ENCODE measurements around the gene SELL. TPM values are rescaled to one million over a fixed set of nuclear protein-coding genes. Genes with fewer than 3 reads are reported as not detected.
"Not testable (repeated sequence)": the region's sequence is repeated elsewhere in the genome, so short reads cannot be mapped to it uniquely, and the experiment has no call there.

SELL gene
- total RNA-seq, 1 experiment from 2014 or later = not detected

- Histone ChIP-seq H3K4me3 (ENCODE audit: insufficient read depth, low read depth, low read length) (no peak overlapping the region), H3K36me3 (replicated peaks; ENCODE audit: control insufficient read depth, insufficient read depth, low read length) (no peaks in the 10 kb centered on the region), H3K27me3 (ENCODE audit: control insufficient read depth, insufficient read depth, low read length) (no peaks in the 10 kb centered on the region)
- no peak for DNase-seq
These were observed 12.7 kb upstream of the SELL start for GRCh38 chr1:169724168-169724567.

DNA sequence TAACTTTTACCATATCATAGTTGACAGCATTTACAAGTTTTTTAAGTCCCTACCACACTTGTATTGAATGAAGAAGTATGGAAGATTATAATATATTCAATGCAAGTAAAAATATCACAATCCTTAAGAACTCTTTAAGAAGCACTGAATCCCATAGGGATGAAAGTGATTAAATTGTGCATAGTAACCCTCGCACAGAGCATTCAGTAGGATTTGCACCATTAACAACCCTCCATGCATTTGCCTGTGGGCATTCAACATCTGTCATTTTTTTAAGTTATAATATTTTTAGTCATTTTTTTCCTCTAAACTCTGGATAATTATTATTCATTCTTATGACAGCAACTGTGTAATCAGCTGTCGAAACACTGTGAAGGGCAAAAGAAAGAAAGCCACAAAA, 12.3 kb upstream of the SELL start:
- no peak overlapping the region for H3K4me3 ChIP-seq (ENCODE audit: insufficient read depth, low read depth, low read length)
- no peak for DNase-seq
- H3K36me3 ChIP-seq (replicated peaks; ENCODE audit: control insufficient read depth, insufficient read depth, low read length) = no peaks in the 10 kb centered on the region
- H3K27me3 ChIP-seq (ENCODE audit: control insufficient read depth, insufficient read depth, low read length) = no peaks in the 10 kb centered on the region

DNA sequence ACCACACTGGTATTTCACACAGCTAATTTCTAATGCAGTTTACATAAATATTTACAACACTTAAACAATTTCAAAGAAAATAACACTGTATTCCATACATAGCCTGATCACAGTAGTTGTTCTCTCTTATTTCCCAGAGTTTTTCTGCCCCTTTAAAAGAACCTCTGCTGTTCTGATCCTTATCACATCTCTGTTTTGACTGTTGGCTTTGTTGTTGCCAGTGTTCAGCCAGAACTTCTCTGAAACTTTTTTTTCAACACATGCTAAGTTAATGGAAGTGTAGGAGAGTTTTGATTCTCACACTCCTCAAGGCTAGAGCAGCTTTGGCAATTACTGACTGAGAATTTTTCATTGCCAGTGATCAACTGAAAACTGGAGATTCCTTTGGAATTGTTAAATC, 11.4 kb upstream of the SELL start:
- Histone ChIP-seq H3K36me3 (replicated peaks; ENCODE audit: control insufficient read depth, insufficient read depth, low read length) (no peaks in the 10 kb centered on the region), H3K27me3 (ENCODE audit: control insufficient read depth, insufficient read depth, low read length) (no peaks in the 10 kb centered on the region)
- no peak for DNase-seq

GRCh38 chr1:169715100-169715499, 3.7 kb upstream of the SELL start:
- H3K36me3 ChIP-seq (replicated peaks; ENCODE audit: control insufficient read depth, insufficient read depth, low read length); H3K27me3 ChIP-seq (ENCODE audit: control insufficient read depth, insufficient read depth, low read length); H3K4me3 ChIP-seq (ENCODE audit: insufficient read depth, low read depth, low read length); DNase-seq: not testable (repeated sequence)

More for the DNA sequence above, 11.4 kb upstream of the SELL start:
- H3K4me3 ChIP-seq (ENCODE audit: insufficient read depth, low read depth, low read length) = no peak overlapping the region

GRCh38 chr1:169713090-169713489, 1.7 kb upstream of the SELL start:
- H3K27me3 ChIP-seq (ENCODE audit: control insufficient read depth, insufficient read depth, low read length); H3K36me3 ChIP-seq (replicated peaks; ENCODE audit: control insufficient read depth, insufficient read depth, low read length); H3K4me3 ChIP-seq (ENCODE audit: insufficient read depth, low read depth, low read length); DNase-seq: not testable (repeated sequence)

- no peak overlapping the region for H3K4me3 ChIP-seq (ENCODE audit: insufficient read depth, low read depth, low read length)
- H3K36me3 ChIP-seq (replicated peaks; ENCODE audit: control insufficient read depth, insufficient read depth, low read length) = no peaks in the 10 kb centered on the region
- no peak for DNase-seq
- no peaks in the 10 kb centered on the region for H3K27me3 ChIP-seq (ENCODE audit: control insufficient read depth, insufficient read depth, low read length)
These were observed 850 bp upstream of the SELL start for GRCh38 chr1:169712309-169712631.

DNA sequence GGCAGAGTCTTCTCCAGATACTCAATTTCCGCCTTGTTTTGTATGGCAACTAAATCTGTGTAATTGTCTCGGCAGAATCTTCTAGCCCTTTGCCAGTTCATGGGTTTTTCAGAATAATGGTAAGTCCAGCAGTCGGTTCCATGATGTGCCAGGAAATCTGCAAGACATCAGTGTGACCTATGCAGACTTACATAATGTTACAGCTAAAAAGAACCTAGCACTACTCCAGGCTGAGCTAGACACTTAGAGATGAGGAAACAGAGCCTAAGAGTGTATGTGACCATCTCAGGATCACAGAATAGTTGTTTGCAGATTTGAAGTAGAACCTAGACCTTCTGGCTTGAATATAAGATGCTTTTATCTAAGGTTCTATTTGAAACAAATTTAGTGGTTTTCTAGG, 2.8 kb downstream of the SELL start:
- H3K4me3 ChIP-seq (ENCODE audit: insufficient read depth, low read depth, low read length) = no peak overlapping the region
- no peaks in the 10 kb centered on the region for H3K36me3 ChIP-seq (replicated peaks; ENCODE audit: control insufficient read depth, insufficient read depth, low read length)
- no peak for DNase-seq
- H3K27me3 ChIP-seq (ENCODE audit: control insufficient read depth, insufficient read depth, low read length) = no peaks in the 10 kb centered on the region

DNA sequence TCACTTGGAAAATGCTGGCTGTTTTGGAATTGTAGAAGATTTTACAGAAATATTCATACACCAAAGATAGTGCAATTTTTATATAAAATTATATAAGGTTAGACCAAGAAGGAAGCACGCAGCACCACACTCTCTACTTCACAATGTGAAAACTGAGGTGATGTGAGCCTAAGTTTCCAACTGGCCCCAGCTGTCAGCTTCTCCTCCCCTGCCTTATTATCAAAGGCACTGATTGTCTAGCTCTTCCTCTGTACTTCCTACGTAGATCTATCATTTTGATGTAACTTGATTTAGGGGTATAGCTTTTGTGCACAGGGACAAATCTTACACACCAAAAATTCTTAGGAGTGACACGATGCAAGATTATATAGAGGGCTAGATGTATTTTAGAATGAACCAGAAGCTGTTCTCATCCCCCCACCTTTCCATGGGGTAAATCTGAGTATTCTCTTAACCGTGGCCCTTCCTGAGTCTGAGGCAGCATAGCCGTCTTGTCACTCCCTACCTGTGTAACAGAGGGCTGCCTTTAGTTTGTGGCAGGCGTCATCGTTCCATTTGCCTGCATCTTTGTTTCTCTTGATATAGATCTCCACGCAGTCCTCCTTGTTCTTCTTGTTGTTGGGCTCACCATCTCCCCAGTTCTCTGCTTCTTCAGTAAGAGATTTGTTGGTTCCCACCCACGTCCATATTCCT, 3.4 kb downstream of the SELL start:
- H3K4me3 ChIP-seq (ENCODE audit: insufficient read depth, low read depth, low read length) = no peak overlapping the region
- H3K36me3 ChIP-seq (replicated peaks; ENCODE audit: control insufficient read depth, insufficient read depth, low read length) = no peaks in the 10 kb centered on the region
- no peak for DNase-seq
- H3K27me3 ChIP-seq (ENCODE audit: control insufficient read depth, insufficient read depth, low read length) = no peaks in the 10 kb centered on the region

GRCh38 chr1:169704797-169705196, 6.6 kb downstream of the SELL start:
- no peak for DNase-seq
- Histone ChIP-seq H3K4me3 (ENCODE audit: insufficient read depth, low read depth, low read length) (no peak overlapping the region), H3K36me3 (replicated peaks; ENCODE audit: control insufficient read depth, insufficient read depth, low read length) (no peaks in the 10 kb centered on the region), H3K27me3 (ENCODE audit: control insufficient read depth, insufficient read depth, low read length) (no peaks in the 10 kb centered on the region)

- H3K27me3 ChIP-seq (ENCODE audit: control insufficient read depth, insufficient read depth, low read length) = no peaks in the 10 kb centered on the region; the same call in 1 of the 2 replicates
- no peak for DNase-seq
These were observed 10.0 kb downstream of the SELL start for GRCh38 chr1:169701261-169702005.

GRCh38 chr1:169699707-169700106, 11.7 kb downstream of the SELL start:
- H3K27me3 ChIP-seq (ENCODE audit: control insufficient read depth, insufficient read depth, low read length) = no peaks in the 10 kb centered on the region; the same call in 1 of the 2 replicates
- H3K36me3 ChIP-seq (replicated peaks; ENCODE audit: control insufficient read depth, insufficient read depth, low read length) = no peaks in the 10 kb centered on the region
- no peak for DNase-seq
- H3K4me3 ChIP-seq (ENCODE audit: insufficient read depth, low read depth, low read length) = no peak overlapping the region

More at GRCh38 chr1:169701261-169702005, 10.0 kb downstream of the SELL start:
- H3K36me3 ChIP-seq (replicated peaks; ENCODE audit: control insufficient read depth, insufficient read depth, low read length) = no peaks in the 10 kb centered on the region
- no peak overlapping the region for H3K4me3 ChIP-seq (ENCODE audit: insufficient read depth, low read depth, low read length)

- Histone ChIP-seq H3K4me3 (ENCODE audit: insufficient read depth, low read depth, low read length) (no peak overlapping the region), H3K27me3 (ENCODE audit: control insufficient read depth, insufficient read depth, low read length) (no peaks in the 10 kb centered on the region; the same call in 1 of the 2 replicates), H3K36me3 (replicated peaks; ENCODE audit: control insufficient read depth, insufficient read depth, low read length) (no peaks in the 10 kb centered on the region)
- DNase-seq = no peak
These were observed 12.4 kb downstream of the SELL start for GRCh38 chr1:169698976-169699375.

GRCh38 chr1:169697755-169698154, 13.7 kb downstream of the SELL start:
- peaks cover 2% of the 10 kb centered on the region; the same call in 1 of the 2 replicates for H3K27me3 ChIP-seq (ENCODE audit: control insufficient read depth, insufficient read depth, low read length)
- H3K36me3 ChIP-seq (replicated peaks; ENCODE audit: control insufficient read depth, insufficient read depth, low read length) = no peaks in the 10 kb centered on the region
- no peak for DNase-seq
- H3K4me3 ChIP-seq (ENCODE audit: insufficient read depth, low read depth, low read length) = no peak overlapping the region

- DNase-seq = no peak
- H3K27me3 ChIP-seq (ENCODE audit: control insufficient read depth, insufficient read depth, low read length) = peaks cover 5% of the 10 kb centered on the region; the same call in 1 of the 2 replicates
- H3K4me3 ChIP-seq (ENCODE audit: insufficient read depth, low read depth, low read length) = no peak overlapping the region
- no peaks in the 10 kb centered on the region for H3K36me3 ChIP-seq (replicated peaks; ENCODE audit: control insufficient read depth, insufficient read depth, low read length)
These were observed 14.9 kb downstream of the SELL start for GRCh38 chr1:169696273-169697100.
